Prostate gland (tissue), 2 donors: Measurements from ENCODE around the gene ADAMTS7. TPM values are rescaled to one million over a fixed set of nuclear protein-coding genes. Genes with fewer than 3 reads are reported as not detected.
"Not testable (repeated sequence)": the region's sequence is repeated elsewhere in the genome, so short reads cannot be mapped to it uniquely, and the experiment has no call there.

Source experiments
- DNase-seq: peaks from one replicate; pipeline ENCODE4 v3.0.0-alpha.2; 2019; ENCODE audit warnings: low spot score
- H3K27ac ChIP-seq, 2 donors: fragments of 200-600 bp; sonication (generic); 2 replicates each; pipeline ENCODE4 v1.5.1; 2017 to 2019
- H3K27me3 ChIP-seq: fragments of 200-600 bp; sonication (generic); replicated peaks from 2 replicates; pipeline ENCODE4 v1.5.1; 2019; ENCODE audit not compliant: insufficient read depth
- H3K36me3 ChIP-seq, 2 donors: fragments of 200-600 bp; sonication (generic); 1 replicate in 1 of 2; 2 replicates in 1 of 2; pipeline versions ENCODE4 v1.5.1 to v1.8.1; 2017 to 2019
- H3K4me1 ChIP-seq: fragments of 200-600 bp; sonication (generic); replicated peaks from 2 replicates; pipeline ENCODE4 v1.5.1; 2019
- H3K4me3 ChIP-seq, 2 donors: fragments of 200-600 bp; sonication (generic); 2 replicates each; pipeline ENCODE4 v1.5.1; 2017 to 2019
- H3K9me3 ChIP-seq: fragments of 200-600 bp; sonication (generic); 2 replicates; pipeline ENCODE4 v1.5.1; 2017
- CTCF ChIP-seq, 4 experiments: fragments of 200-600 bp in 2 of 4; fragments of 450-650 bp in 2 of 4; sonication (generic) in 2 of 4; IDR thresholded peaks; 1 replicate in 3 of 4; 2 replicates in 1 of 4; pipeline ENCODE4 v1.5.1; 2016 to 2019; ENCODE audit warnings: antibody characterized with exemption in 4 of 4, mild to moderate bottlenecking in 2 of 4, moderate library complexity in 2 of 4
- POLR2A ChIP-seq: fragments of 450-650 bp; IDR thresholded peaks from one replicate; pipeline ENCODE4 v1.6.1; 2016; ENCODE audit warnings: antibody characterized with exemption, mild to moderate bottlenecking
- POLR2AphosphoS5 ChIP-seq: sonication (generic); formaldehyde crosslinking; IDR thresholded peaks from one replicate; pipeline ENCODE4 v1.6.1; 2017; ENCODE audit warnings: antibody characterized with exemption
- WGBS: methylation state at CpG from one replicate; pipeline ENCODE4 v1.1.5; 2018; 5-methylcytosine and 5-hydroxymethylcytosine counted together
- intact Hi-C: fragments of 100-400 bp; cut with DNase I; formaldehyde crosslinking; loops from one replicate; pipeline ENCODE4 v1.14.2; 2022
- total RNA-seq, 2 donors: library from RNA; depleted of rRNA; stranded (reverse); fragments of >200 nt; gene quantifications; one replicate each; pipeline ENCODE4 v1.1.0, GENCODE V29; 2016

Gene ADAMTS7
- total RNA-seq, 2 donors from 2014 or later = 1.6 to 7.8 TPM

- H3K27me3 ChIP-seq = no peaks in the 10 kb centered on the region
- H3K4me1 ChIP-seq = no peaks in the 10 kb centered on the region
- no peaks in the 10 kb centered on the region for H3K9me3 ChIP-seq
- no peak for DNase-seq
- 69% methylated on average over 24 of the region's 24 CpGs for WGBS
- TF ChIP-seq POLR2AphosphoS5 (no peak), POLR2A (no peak), CTCF (IDR thresholded peaks at IDR 0.05) (no peak)
- no peak overlapping the region for H3K27ac ChIP-seq
- no peak overlapping the region for H3K4me3 ChIP-seq
- intact Hi-C loops = no loop called here
- H3K36me3 ChIP-seq = no peaks in the 10 kb centered on the region
Measured at GRCh38 chr15:78752492-78753358, 58.5 kb downstream of the ADAMTS7 start.

- intact Hi-C loops = loop anchor here (1.0 kb wide), 1 partner anchor 133 kb away; no protein-coding TSS in a partner anchor
- TF ChIP-seq CTCF (IDR thresholded peaks at IDR 0.05) (no peak), POLR2AphosphoS5 (no peak), POLR2A (no peak)
Measured at GRCh38 chr15:78751602-78751979, 59.7 kb downstream of the ADAMTS7 start.

GRCh38 chr15:78750974-78751601 is 60.2 kb downstream of the ADAMTS7 start:
- DNase-seq = peak; percentile 83
- H3K36me3 ChIP-seq, H3K4me3 ChIP-seq, H3K4me1 ChIP-seq, H3K9me3 ChIP-seq, H3K27ac ChIP-seq, H3K27me3 ChIP-seq: not testable (repeated sequence)
- intact Hi-C loops = loop anchor here (1.0 kb wide), 1 partner anchor 133 kb away; no protein-coding TSS in a partner anchor
- TF ChIP-seq CTCF (IDR thresholded peaks at IDR 0.05) = peak in 3 of 4 experiments; percentile 32 to 70 (median 44)
- WGBS = 11% methylated on average over 13 of the region's 28 CpGs

More at GRCh38 chr15:78751602-78751979, 59.7 kb downstream of the ADAMTS7 start:
- H3K4me1 ChIP-seq = no peaks in the 10 kb centered on the region
- DNase-seq = no peak
- no peaks in the 10 kb centered on the region for H3K36me3 ChIP-seq
- no peaks in the 10 kb centered on the region for H3K27me3 ChIP-seq
- WGBS = 81% methylated on average over 13 of the region's 13 CpGs
- no peak overlapping the region for H3K4me3 ChIP-seq
- no peak overlapping the region for H3K27ac ChIP-seq
- H3K9me3 ChIP-seq = no peaks in the 10 kb centered on the region

- intact Hi-C loops = no loop called here
- H3K27me3 ChIP-seq = no peaks in the 10 kb centered on the region
- TF ChIP-seq CTCF (IDR thresholded peaks at IDR 0.05) = no peak
- no peak for TF ChIP-seq POLR2A
- no peak for TF ChIP-seq POLR2AphosphoS5
- H3K27ac ChIP-seq = no peak overlapping the region
- H3K36me3 ChIP-seq = no peaks in the 10 kb centered on the region
- DNase-seq = no peak
- no peaks in the 10 kb centered on the region for H3K4me1 ChIP-seq
- no peak overlapping the region for H3K4me3 ChIP-seq
- H3K9me3 ChIP-seq = no peaks in the 10 kb centered on the region
- 53% methylated on average over 7 of the region's 7 CpGs for WGBS
Measured at GRCh38 chr15:78750566-78750965, 60.7 kb downstream of the ADAMTS7 start.

- WGBS = 92% methylated on average over 17 of the region's 17 CpGs
- TF ChIP-seq CTCF (IDR thresholded peaks at IDR 0.05) (no peak), POLR2AphosphoS5 (no peak), POLR2A (no peak)
- H3K4me1 ChIP-seq = no peaks in the 10 kb centered on the region
- no peak overlapping the region for H3K27ac ChIP-seq
- no peak for DNase-seq
- no peaks in the 10 kb centered on the region for H3K27me3 ChIP-seq
- no peaks in the 10 kb centered on the region for H3K9me3 ChIP-seq
- intact Hi-C loops = no loop called here
- no peaks in the 10 kb centered on the region for H3K36me3 ChIP-seq
- H3K4me3 ChIP-seq = no peak overlapping the region
Measured at GRCh38 chr15:78749831-78750230, 61.4 kb downstream of the ADAMTS7 start.

GRCh38 chr15:78747877-78748276 is 63.4 kb downstream of the ADAMTS7 start:
- WGBS = 76% methylated on average over 7 of the region's 7 CpGs
- H3K27me3 ChIP-seq, H3K4me3 ChIP-seq, H3K4me1 ChIP-seq, DNase-seq, H3K27ac ChIP-seq, H3K36me3 ChIP-seq, intact Hi-C loops, H3K9me3 ChIP-seq: not testable (repeated sequence)

- H3K27ac ChIP-seq, H3K9me3 ChIP-seq, DNase-seq, H3K27me3 ChIP-seq, H3K4me3 ChIP-seq, H3K36me3 ChIP-seq, H3K4me1 ChIP-seq, intact Hi-C loops: not testable (repeated sequence)
- 79% methylated on average over 2 of the region's 4 CpGs for WGBS
Measured at GRCh38 chr15:78741674-78742073, 69.6 kb downstream of the ADAMTS7 start.
